NCI-H2107 treated with DMSO at 0.1 percent for 48 hours (cell line): ENCODE data around the gene KCNQ1.
"Not testable (repeated sequence)": the region's sequence is repeated elsewhere in the genome, so short reads cannot be mapped to it uniquely, and the experiment has no call there.

Experiments
- DNase-seq: peaks from one replicate; lab custom pipeline; 2025; ENCODE audit not compliant: unreplicated experiment; lab: John Stamatoyannopoulos, UW

Gene KCNQ1

DNA sequence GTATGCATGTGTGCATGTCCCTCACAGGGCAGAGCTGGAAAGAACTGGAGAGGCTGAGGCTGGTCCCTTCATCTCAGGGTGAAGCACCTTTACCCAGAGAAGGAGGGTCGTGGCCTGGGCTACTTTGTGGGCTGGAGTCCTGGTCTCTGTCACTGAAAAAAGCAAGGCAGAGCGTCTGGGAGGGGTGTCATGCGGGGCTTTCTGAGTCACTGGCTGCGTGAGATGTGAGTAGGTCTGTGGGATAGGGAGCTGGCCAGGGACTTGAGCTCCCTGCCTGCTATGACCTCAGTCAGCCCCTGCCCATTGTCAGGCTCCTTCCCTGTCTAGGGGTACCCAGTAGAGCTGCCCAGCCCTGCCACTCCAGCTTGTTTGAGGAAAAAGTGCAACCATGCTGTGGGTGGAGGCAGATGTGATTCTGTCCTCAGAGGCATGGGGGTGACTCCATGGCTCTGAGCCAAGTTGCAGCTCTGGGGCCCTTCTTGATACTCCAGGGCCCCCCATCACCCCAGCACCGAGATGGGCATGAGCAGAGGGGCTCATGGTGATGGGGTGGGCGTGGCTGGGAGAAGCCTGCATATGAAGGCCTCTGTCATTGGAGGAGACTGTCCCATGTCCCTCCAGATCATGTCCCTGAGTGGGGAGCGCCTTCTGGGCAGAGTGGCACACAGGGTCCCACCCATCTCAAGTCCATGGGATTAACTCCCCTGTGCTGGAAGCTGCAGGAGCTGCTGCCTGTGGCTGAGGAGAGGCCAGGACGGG lies 27.8 kb downstream of the KCNQ1 start:
- no peak for DNase-seq

DNA sequence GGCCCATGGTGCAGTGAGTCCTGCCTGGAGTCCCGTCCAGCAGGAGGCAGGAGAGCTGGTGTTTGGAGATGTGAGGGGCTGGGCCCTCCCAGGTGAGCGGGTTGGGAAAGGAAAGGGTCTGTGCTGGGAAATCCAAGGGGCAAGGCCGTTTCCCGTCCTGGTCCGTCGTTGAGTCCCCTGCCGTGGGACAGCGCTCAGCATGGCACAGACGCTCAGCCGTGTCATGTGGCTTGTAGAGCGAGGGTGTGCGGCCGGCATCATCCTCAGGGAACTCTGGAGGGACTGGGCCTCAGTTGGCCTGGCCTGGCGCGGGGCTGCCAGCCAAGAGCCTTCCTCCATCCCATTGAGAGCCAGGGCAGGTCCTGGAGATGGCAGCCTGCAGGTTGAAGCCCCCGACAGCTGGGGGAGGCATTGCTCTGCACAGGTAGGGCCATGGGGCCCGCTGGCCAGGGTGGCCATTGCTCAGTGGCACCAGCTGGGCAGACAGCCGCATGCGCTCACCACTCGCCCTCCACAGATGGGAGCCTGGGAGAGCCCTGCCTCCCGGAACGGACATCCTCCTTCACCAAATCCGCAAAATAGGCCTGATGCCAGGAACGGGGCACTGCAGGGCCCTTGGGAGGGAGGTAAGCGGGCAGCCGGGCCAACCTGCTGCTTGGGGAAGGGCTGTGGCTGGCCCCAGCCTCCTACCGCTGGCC lies 28.7 kb downstream of the KCNQ1 start:
- no peak for DNase-seq

DNA sequence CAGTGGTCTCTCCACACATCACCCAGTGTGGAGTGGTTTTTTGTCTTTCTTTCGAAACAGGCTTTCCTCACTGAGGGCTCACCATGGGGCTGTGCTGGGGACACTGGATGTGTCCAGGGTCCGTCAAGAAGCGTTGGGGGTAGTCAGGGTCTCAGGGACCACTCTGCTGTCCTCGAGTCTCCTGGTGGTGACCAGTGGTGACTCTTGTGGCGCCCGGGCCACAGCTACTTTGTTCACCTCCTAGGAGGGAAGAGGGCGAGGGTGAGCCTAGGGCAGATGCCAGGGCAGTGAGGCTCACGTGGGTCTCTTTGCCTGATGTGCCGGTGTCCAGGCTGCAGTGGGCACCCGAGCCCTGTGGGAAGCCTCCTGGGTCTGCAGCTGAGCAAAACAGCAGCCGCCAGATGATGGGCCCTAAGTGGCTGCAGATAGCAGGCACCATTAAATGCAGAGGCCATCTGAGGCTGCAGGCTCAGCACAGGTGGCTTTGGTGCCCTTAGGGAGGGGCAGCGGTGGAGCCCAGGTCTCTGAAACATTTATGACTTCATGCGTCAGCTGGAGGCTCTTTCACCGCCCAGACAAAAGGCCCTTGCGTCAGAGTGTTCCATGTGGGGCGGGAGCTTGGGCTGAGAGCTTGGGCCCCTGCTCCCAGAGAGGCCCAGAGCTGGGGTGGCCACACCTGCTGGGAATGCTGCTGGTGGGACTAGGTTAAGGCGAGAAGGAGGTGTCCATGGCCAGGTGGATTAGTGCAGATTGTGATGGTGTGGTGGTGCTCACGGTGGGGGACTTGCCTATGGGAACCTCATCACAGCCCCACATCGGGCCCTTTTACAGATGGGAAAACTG lies 29.5 kb downstream of the KCNQ1 start:
- DNase-seq: no peak

DNA sequence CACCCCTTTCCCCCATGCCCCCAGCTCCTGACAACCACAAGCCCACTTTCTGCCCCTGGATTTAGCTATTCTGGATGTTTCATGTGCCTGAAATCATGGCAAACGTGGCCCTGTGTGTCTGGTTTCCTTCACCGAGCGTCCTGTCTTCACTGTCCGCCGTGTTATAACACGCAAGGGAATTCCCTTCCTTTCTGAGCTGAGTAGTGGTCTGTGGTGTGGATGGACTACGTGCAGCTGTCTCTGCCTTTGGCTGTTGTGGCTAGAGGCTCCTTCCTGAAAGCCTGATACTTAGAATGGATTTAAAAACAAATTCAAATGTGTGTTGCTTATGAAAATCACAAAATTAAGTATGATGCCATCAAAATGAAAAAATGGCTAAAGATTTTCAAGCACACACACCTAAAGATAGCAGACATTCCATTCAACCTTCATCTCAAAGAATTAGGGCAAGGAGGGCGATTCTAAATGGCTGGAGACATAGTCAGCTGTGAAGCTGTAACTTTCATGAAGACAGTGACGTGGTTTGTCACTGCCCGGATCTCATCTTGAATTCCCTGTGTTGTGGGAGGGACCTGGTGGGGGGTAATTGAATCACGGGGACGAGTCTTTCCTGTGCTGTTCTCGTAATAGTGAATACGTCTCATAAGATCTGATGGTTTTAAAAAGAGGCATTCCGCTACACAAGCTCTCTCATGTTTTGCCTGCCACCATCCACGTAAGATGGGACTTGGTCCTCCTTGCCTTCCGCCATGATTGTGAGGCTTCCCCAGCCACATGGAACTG lies 30.5 kb downstream of the KCNQ1 start:
- DNase-seq: no peak

DNA sequence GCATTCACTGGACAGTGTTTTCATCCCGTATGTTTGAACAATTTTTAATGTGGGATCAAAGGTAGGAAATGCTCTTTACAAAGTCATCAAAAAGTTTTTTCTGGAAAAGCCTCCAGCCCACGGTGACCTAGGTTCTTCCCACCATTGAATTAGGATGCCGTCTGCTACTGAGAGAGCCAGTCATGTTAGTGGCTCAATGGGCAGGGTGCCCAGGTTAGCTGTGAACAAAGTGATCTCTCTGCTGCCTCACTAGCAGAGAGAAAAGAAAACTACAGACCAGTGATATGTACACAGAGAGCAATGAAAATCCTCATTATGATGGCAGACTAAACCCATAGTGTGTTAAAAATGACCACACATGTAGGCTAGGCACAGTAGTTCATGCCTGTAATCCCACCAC lies 32.4 kb downstream of the KCNQ1 start:
- DNase-seq: no peak

DNA sequence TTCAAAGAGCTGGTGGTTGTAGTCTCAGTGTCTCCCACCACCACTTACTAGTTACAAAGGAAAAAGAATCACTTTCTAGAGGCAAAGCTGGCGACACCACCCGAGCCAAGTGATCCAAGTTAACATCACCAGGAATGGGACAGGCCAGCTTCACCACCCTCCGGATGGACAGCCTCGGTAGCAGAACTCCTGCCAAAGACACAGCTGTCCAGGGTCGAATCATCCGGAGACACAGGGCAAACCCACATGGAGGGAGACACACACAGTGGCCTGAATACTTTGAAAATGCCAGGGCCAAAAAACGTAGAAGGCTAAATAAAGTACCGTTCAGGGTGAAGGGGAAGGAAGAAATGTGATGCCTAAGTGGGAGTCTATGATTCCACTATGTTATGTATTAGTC lies 33.1 kb downstream of the KCNQ1 start:
- no peak for DNase-seq

DNA sequence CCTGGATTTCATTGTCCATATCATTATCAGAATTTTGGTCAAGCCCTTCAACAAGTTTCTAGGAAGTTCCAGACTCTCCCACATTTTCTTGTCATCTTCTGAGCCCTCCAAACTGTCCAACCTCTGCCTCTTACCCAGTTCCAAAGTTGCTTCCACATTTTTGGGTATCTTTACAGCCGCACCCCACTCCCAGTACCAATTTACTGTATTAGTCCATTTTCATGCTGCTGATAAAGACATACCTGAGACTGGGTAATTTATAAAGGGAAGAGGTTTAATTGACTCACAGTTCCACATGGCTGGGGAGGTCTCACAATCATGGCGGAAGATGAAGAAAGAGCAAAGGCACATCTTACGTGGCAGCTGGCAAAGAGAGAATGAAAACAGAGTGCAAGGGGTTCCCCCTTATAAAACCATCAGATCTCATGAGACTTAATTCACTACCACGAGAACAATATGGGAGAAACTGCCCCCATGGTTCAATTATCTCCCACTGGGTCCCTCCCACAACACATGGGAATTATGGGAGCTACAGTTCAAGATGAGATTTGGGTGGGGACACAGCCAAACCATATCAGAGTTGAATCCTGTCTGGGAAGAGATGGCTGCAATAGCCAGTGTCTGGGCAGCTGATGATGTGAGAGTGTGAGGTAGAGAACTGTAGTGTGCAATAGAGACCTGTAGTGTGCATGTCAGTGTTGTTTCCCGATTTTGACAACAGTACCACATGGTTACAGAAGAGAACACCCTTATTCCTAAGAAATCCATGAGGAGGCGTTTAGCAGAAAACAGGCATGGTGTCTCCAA lies 35.5 kb downstream of the KCNQ1 start:
- not testable (repeated sequence) for DNase-seq

DNA sequence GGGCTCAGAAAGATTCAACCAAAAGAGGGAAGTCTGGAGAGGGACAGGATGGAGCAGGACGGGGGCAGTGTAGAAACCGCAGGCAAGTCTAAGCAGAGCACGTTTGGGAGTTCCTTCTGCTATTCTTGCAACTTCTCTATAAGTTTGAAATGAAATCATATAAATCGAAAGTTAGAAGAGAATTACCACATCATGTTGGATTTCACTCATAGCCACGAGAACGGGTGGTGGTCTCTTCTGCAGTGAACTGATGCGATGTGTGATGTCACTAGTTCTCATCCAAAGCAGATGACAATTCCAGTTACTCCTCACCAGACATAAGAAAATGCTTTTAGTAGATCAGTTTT lies 36.0 kb downstream of the KCNQ1 start:
- no peak for DNase-seq

DNA sequence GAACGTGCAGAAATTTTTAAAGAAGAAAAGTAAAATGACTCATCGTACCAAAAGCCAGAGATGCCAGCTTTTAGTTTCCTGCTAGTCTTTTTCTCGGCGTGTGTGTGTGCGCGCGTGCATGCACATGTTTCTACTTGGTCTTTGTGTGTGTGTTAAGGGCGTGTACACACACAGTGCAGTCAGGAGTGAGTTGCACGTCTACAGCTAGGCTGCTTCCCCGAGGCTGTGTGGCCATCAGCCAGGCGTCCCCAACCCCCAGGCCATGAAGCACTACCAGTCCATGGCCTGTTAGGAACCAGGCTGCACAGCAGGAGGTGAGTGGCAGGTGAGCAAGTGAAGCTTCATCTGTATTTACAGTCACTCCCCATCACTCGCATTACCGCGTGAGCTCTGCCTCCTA lies 36.4 kb downstream of the KCNQ1 start:
- DNase-seq: no peak

DNA sequence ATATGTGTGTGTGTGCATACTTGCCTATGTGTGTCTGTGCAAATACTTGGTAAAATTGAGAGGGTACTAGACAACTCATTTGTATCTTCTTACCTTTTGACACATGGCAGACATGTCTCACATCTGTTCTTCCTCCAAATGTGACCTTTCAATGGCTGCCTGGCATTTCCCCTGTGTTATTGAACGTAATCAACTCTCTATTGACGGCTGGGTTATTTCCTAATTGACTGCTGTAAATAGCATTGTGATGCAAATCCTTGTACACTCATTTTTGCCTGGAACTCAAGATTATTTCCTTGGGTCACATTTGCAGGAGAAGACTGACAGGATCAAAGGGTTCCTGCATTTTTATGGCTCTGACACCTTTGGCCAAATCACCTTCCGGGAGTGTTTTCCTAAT lies 37.4 kb downstream of the KCNQ1 start:
- DNase-seq: no peak

DNA sequence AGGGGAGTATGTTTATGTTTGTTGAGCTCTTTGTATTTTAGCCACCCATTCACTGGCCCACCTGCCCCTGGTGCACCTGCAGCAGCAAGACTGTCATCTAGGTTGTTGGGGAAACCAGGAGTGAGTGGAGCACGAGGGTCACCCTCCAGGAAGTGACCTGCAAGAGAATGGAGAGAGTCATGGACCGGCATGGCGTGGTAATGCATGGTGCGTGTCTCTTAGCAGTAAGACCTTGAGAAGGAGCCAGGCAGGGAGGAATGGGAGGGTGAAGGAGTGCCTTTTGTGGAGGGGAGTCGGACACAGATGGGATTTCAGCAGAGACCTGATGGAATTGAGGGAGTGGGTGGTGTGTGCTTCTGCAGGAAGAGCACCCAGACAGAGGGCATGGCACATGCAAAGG lies 37.9 kb downstream of the KCNQ1 start:
- DNase-seq: no peak

DNA sequence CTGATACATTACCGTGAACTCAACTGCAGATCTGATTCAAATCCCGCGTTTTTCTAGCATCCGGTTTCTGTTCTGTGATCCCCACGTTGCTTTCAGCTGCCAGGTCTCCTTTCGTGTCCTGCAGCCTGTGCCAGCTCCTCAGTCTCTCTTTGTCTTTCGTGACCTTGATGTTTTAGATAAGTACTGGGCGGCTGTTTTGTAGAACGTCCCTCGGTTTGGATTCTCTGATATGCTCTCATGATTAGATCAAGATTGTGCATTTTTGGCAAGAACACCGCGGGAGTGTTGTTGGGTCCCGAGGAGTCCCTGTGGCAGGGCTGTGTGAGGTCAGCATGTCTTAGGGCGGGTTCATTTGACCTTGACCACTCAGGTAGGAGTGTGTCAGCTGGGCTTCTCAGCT lies 38.6 kb downstream of the KCNQ1 start:
- no peak for DNase-seq

DNA sequence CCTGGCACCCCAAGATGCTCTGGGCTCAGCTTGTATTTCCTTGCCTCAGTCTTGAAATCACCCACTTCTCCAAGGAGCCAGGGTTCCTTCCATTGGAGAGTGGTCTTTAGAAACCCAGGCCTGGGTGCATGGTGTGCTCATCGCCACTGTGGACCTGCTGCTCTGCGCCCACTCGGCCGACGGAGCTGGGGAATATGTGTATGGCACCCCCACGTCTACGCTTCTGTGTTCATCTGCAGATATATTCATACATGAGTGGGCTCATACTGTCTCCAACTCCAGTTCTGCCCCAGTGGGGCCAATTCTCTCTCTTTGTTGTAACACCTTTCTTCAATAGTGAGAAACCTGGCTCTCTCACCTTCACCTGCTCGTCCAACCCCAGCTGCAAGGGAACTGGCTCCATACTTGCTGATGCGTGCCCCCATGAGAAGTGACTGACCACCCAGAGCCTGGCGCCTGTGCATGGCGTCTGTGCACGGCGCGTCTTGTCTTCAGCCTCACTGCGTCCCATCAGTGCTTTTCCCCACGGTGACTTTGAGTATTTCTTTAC lies 39.8 kb downstream of the KCNQ1 start:
- DNase-seq: no peak

DNA sequence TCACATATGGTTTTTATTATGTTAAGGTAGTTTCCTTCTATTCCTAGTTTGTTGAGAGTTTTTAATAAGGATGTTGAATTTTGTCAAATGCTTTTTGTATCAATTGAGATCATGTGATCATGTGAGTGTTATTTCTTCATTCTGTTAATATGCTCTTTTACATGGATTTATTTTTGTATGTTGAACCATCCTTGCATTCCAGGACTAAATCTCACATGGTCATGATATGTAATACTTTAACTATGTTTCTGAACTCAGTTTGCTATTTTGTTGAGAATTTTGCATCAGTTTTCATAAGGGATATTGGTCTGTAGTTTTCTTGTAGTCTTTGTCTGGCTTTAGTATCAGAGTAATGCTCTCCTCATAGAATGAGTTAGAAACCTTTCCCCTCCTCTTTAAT lies 43.2 kb downstream of the KCNQ1 start:
- DNase-seq: no peak

DNA sequence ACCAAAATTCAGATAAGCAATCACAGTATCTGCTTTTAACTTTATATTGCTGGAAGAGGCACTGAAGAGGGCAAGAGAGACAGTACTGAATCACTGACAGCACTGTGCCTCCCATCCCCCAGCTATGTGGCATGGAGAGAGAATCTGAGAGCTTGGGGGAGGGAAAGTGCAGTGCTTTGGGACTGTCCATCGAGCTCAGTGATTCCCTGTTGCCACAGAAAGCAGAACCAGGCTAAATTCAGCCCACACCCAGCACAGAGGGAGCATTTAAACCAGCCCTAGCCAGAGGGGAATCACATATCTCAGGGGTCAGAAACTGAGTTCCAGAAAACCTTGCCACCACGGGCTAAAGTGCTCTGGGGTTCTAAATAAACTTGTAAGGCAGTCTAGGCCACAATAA lies 44.3 kb downstream of the KCNQ1 start:
- DNase-seq: no peak

DNA sequence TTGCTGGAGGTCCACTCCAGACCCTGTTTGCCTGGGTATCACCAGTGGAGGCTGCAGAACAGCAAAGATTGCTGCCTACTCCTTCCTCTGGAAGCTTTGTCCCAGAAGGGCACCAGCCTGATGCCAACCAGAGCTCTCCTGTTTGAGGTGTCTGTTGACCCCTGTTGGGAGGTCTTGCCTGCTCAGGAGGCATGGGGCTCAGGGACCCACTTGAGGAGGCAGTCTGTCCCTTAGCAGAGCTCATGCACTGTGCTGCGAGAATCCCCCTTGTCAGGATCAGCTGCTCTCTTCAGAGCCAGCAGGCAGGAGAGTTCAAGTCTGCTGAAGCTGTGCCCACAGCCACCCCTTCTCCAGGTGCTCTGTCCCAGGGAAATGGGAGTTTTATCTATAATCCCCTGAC lies 53.1 kb downstream of the KCNQ1 start:
- DNase-seq: not testable (repeated sequence)

DNA sequence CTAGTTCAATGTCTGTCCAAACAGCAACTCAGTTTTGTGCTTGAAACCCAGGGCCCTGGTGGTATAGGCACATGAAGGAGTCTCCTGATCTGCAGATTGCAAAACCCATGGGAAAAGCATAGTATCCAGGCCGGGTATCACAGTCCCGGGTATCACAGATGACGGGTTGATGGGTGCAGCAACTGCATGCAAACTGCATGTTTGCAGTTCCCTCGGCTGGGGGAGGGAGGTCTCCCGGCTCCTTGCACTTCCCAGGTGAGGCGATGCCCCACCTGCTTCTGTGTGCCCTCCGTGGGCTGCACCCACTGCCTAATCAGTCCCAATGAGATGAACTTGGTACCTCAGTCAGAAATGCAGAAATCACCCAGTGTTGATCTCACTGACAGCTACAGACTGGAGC lies 53.9 kb downstream of the KCNQ1 start:
- DNase-seq: no peak

DNA sequence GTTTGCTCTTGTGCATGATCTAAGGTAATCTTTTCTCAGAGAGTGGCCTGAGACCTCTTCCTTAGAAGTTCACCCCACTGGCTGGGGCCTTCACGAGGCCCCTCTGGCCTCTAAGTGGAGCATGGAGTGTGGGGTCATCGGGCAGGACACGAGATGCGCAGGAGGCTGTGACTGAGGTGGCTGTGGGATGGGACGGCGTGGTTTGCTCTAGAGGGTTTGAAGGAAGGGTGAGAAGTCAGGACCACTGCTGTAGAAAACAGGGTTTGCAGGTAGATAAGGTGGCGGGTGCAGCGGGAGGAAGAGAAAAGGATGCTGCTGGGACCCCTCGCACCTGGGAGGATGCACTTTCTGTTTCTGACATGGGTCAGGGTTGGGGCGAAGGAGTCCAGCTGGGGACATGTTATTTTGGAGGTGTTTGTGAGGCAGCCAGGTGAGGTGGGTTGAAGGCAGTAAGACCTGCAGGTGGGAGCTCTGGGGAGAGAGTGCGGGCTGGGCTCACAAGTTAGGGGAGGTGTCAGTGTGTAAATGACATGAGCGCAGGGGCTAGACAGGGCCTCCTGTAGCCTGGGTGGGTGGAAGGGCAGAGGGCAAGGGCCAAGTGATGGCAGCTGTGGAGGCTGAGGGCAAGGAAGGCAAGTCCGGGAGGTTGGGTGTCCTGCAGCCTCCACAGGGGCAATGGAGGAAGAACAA lies 62.5 kb downstream of the KCNQ1 start:
- no peak for DNase-seq

DNA sequence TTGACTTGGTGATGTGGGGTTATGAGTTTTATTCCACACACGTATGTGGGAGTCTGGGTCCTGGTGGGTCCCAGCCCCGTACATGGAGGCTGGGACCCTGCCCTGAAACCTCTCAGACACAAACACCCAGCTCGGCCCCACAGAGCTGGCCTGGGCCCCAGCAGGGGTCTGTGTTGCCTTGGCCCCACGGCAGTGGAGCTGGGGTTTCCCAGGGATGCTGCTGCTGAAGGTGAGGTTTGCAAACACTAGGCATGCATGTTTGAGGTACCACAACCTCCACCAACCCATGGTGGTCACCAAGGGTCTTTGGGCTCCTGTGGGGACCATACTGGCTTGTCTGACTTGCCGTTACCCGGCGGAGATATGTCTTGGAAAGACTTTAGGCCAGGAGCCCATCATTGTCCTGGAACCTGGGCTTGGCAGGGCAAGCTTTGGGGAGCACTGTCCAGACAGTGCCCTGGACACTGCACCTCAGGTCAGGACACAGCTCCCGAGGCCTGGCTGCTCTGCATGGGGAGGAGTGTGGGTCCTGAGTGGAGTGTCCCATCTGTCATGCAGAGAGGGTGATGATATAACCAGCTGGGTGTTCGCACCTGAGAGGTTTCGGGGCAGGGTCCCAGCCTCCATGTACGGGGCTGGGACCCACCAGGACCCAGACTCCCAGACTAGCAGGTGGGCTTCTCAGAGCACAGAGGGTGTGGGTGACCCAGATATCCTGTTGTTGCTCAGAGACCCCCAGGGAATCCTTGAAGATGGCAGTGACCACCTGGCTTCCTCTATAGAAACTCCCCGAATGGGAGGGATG lies 63.3 kb downstream of the KCNQ1 start:
- DNase-seq: no peak
